NT2/D1 (cell line): Measurements from ENCODE around the gene CYFIP2.

Experiments
- SUZ12 ChIP-seq: IDR thresholded peaks from 2 replicates; pipeline ENCODE4 v1.6.1; 2011; ENCODE audit not compliant: insufficient read length, insufficient read depth; ENCODE audit errors: extremely low read depth
- YY1 ChIP-seq: IDR thresholded peaks from 2 replicates; pipeline ENCODE4 v1.6.1; 2011; ENCODE audit not compliant: insufficient read length, insufficient read depth
- ZNF274 ChIP-seq: IDR thresholded peaks from 2 replicates; pipeline ENCODE4 v1.6.1; 2011; ENCODE audit warnings: mild to moderate bottlenecking, low read depth, low read length

GRCh38 chr5:157378509-157378908, 112.6 kb downstream of the CYFIP2 start:
- TF ChIP-seq YY1 (no peak), ZNF274 (no peak), SUZ12 (no peak)
